Measurements from ENCODE around the gene C1orf210. TPM values are rescaled to one million over a fixed set of nuclear protein-coding genes. Genes with fewer than 3 reads are reported as not detected.

Gene C1orf210
- total and polyA plus RNA-seq, 12 donors = not detected

- 92 to 95% methylated on average over 16 of the region's 16 CpGs for WGBS, 2 donors
- Histone ChIP-seq H3K4me1 (peaks cover 0 to under 1% (median 0%) of the 10 kb centered on the region in 9 donors), H3K36me3 (peaks cover 0 to 79% (median 6%) of the 10 kb centered on the region in 9 donors), H3K4me3 (no peak overlapping the region), H3K27me3 (no peaks in the 10 kb centered on the region), H3K27ac (no peak overlapping the region), H3K9me3 (peaks cover 0 to 24% (median 4%) of the 10 kb centered on the region in 11 donors)
- DNase-seq (no peak), ATAC-seq (no peak)
- intact Hi-C loops (cut with DNase I) = no loop called here
- no peak for TF ChIP-seq CTCF (IDR thresholded peaks at IDR 0.05)
Observed at GRCh38 chr1:43321331-43321891, 36.0 kb upstream of the C1orf210 start.

- no peak overlapping the region for H3K4me3 ChIP-seq
- H3K4me1 ChIP-seq = peaks cover 0 to 12% (median 0%) of the 10 kb centered on the region in 9 donors
- no peaks in the 10 kb centered on the region for H3K27me3 ChIP-seq
- TF ChIP-seq CTCF (IDR thresholded peaks at IDR 0.05) = no peak
- H3K27ac ChIP-seq = no peak overlapping the region
- intact Hi-C loops (cut with DNase I) = loop anchor here in 1 of 10 donors (1.0 kb wide), 1 partner anchor 17 kb away; no protein-coding TSS in a partner anchor
- DNase-seq (no peak), ATAC-seq (no peak)
- peaks cover 0 to 95% (median 6%) of the 10 kb centered on the region in 9 donors for H3K36me3 ChIP-seq
- H3K9me3 ChIP-seq = peaks cover 0 to 8% (median 0%) of the 10 kb centered on the region in 11 donors
- WGBS, 2 donors = 66 to 67% methylated on average over 3 of the region's 3 CpGs
Observed at GRCh38 chr1:43319766-43320165, 34.4 kb upstream of the C1orf210 start.

- DNase-seq (no peak), ATAC-seq (no peak)
- H3K4me1 ChIP-seq = peaks cover 0 to 12% (median 0%) of the 10 kb centered on the region in 9 donors
- intact Hi-C loops (cut with DNase I) = no loop called here
- peaks cover 0 to 91% (median 4%) of the 10 kb centered on the region in 9 donors for H3K36me3 ChIP-seq
- TF ChIP-seq CTCF (IDR thresholded peaks at IDR 0.05) = no peak
- no peak overlapping the region for H3K27ac ChIP-seq
- H3K9me3 ChIP-seq = peaks cover 0 to 3% (median 0%) of the 10 kb centered on the region in 11 donors
- no peak overlapping the region for H3K4me3 ChIP-seq
- H3K27me3 ChIP-seq = no peaks in the 10 kb centered on the region
- 96% methylated on average over 5 of the region's 5 CpGs for WGBS, 2 donors
Observed at GRCh38 chr1:43319288-43319687, 33.9 kb upstream of the C1orf210 start.

GRCh38 chr1:43318831-43319230, 33.5 kb upstream of the C1orf210 start:
- no peak for TF ChIP-seq CTCF (IDR thresholded peaks at IDR 0.05)
- Histone ChIP-seq H3K4me1 (peaks cover 0 to 12% (median 0%) of the 10 kb centered on the region in 9 donors), H3K27ac (no peak overlapping the region), H3K36me3 (peaks cover 0 to 90% (median 4%) of the 10 kb centered on the region in 9 donors), H3K4me3 (no peak overlapping the region), H3K27me3 (no peaks in the 10 kb centered on the region), H3K9me3 (no peaks in the 10 kb centered on the region)
- intact Hi-C loops (cut with DNase I) = no loop called here
- DNase-seq (no peak), ATAC-seq (no peak)
- WGBS, 2 donors = 80 to 88% methylated on average over 4 of the region's 4 CpGs
